Measurements from ENCODE around the gene PIGS.
A peak's percentile ranks its signal among the peaks of the same experiment; 100 is the strongest.
"Not testable (repeated sequence)": the region's sequence is repeated elsewhere in the genome, so short reads cannot be mapped to it uniquely, and the experiment has no call there.

Gene PIGS

DNA sequence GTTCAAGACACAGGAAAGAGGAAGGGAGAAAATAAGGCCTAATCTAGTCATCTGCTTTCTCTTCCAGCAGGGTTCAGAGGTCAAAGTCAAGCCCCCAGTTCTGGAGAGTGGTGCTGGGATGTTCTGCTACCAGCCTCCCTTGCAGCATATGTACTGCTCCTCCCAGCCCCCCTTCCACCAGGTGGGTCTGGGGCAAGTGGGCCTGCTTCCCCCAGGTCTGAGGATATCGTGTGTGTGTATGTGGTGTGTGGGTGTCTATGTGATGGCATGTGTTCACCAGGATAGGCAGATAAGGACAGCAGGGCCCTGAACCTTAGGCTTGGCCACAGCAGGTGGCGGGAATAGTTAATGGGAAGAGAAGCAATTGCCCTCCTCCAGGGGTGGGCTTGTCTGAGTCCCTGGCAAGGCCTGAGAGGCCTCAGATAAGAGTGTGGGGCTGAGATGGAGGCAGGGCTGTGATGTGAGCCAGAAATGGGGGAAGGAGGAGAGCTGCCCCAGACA, 44.1 kb downstream of the PIGS start:
- peaks cover 40% of the 10 kb centered on the region for H3K4me1 ChIP-seq (ENCODE audit: control insufficient read depth, insufficient read depth, low read length)
- H3K4me2 ChIP-seq (ENCODE audit: low read length): no peak overlapping the region
- no peak overlapping the region for H3K9ac ChIP-seq (ENCODE audit: low read depth, low read length)
- H3K27me3 ChIP-seq (ENCODE audit: control insufficient read depth, insufficient read depth, low read length): no peaks in the 10 kb centered on the region
- no peaks in the 10 kb centered on the region for H3K9me3 ChIP-seq (replicated peaks; ENCODE audit: low read length)
- no peaks in the 10 kb centered on the region for H3K36me3 ChIP-seq (ENCODE audit: insufficient read depth, low read length)
- H3K4me3 ChIP-seq (ENCODE audit: low read length): no peak overlapping the region

- Histone ChIP-seq H3K36me3 (ENCODE audit: insufficient read depth, low read length) (no peaks in the 10 kb centered on the region), H3K27me3 (ENCODE audit: control insufficient read depth, insufficient read depth, low read length) (peaks cover 7% of the 10 kb centered on the region), H3K9me3 (replicated peaks; ENCODE audit: low read length) (no peaks in the 10 kb centered on the region), H3K4me1 (ENCODE audit: control insufficient read depth, insufficient read depth, low read length) (peaks cover 34% of the 10 kb centered on the region), H3K4me3 (ENCODE audit: low read length) (no peak overlapping the region), H3K4me2 (ENCODE audit: low read length) (no peak overlapping the region), H3K9ac (ENCODE audit: low read depth, low read length) (no peak overlapping the region)
Observed at GRCh38 chr17:28526381-28526780, 44.9 kb downstream of the PIGS start.

DNA sequence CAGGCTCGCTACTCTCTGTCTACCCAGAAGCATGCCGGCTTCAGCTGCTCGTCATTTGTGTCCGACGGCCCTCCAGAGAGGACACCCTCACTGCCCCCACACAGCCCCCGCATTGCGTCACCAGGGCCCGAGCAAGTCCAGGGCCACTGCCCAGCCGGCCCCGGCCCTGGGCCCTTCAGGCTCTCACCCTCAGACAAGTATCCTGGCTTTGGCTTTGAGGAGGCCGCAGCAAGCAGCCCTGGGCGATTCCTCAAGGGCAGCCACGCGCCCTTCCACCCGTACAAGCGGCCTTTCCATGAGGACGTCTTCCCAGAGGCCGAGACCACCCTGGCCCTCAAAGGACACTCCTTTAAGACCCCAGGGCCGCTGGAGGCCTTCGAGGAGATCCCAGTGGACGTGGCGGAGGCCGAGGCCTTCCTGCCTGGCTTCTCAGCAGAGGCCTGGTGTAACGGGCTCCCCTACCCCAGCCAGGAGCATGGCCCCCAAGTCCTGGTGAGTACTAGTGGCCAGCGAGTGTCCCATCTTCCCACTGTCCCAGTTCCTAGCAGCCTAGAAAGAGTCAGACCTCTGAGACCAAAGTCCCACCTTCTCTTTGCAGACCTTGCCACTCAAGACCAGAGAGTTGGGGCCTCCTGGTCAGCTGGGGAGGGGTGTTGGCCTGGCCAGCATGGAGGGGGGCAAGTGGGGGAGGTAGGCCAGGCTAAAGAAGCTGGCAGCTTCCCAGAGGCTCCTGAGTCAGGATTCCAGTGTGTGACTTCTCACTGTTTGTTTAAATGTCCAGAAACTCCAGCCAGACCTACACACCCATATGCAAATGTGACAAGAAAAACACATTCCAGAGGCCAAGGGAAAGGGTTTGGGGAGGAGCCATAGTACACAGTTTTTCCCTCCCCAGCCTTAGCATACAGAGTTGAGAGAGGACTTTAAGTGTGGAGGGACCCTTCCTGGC, 46.6 kb downstream of the PIGS start:
- no peak overlapping the region for H3K9ac ChIP-seq (ENCODE audit: low read depth, low read length)
- peaks cover 34% of the 10 kb centered on the region for H3K4me1 ChIP-seq (ENCODE audit: control insufficient read depth, insufficient read depth, low read length)
- no peak overlapping the region for H3K4me3 ChIP-seq (ENCODE audit: low read length)
- H3K4me2 ChIP-seq (ENCODE audit: low read length): peak overlapping the region; percentile 36
- no peaks in the 10 kb centered on the region for H3K9me3 ChIP-seq (replicated peaks; ENCODE audit: low read length)
- peaks cover 20% of the 10 kb centered on the region for H3K27me3 ChIP-seq (ENCODE audit: control insufficient read depth, insufficient read depth, low read length)
- H3K36me3 ChIP-seq (ENCODE audit: insufficient read depth, low read length): no peaks in the 10 kb centered on the region

DNA sequence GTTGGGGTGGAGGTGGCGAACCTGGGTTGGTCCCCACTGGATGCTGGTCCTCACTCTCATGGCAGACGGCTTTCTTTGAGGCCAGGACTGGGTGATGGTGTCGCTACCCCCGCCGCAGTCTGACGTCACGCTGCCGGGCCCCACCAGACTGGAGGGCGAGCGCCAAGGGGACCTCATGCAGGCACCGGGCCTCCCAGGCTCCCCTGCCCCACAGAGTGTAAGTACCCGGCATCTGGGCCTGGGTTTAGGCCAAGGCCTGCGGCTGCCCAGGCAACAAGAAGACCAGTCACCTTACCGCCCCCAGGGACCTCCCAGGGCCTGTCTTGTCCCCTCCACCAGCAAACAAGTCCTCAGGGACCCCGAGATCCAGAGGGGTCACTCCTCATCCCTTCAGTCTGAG, 47.4 kb downstream of the PIGS start:
- Histone ChIP-seq H3K4me3 (ENCODE audit: low read length) (no peak overlapping the region), H3K9me3 (replicated peaks; ENCODE audit: low read length) (no peaks in the 10 kb centered on the region), H3K9ac (ENCODE audit: low read depth, low read length) (no peak overlapping the region), H3K27me3 (ENCODE audit: control insufficient read depth, insufficient read depth, low read length) (peaks cover 20% of the 10 kb centered on the region), H3K4me2 (ENCODE audit: low read length) (no peak overlapping the region), H3K36me3 (ENCODE audit: insufficient read depth, low read length) (no peaks in the 10 kb centered on the region), H3K4me1 (ENCODE audit: control insufficient read depth, insufficient read depth, low read length) (peaks cover 34% of the 10 kb centered on the region)

GRCh38 chr17:28523186-28523585, 48.1 kb downstream of the PIGS start:
- no peak overlapping the region for H3K4me3 ChIP-seq (ENCODE audit: low read length)
- H3K9ac ChIP-seq (ENCODE audit: low read depth, low read length): no peak overlapping the region
- no peaks in the 10 kb centered on the region for H3K9me3 ChIP-seq (replicated peaks; ENCODE audit: low read length)
- H3K4me2 ChIP-seq (ENCODE audit: low read length): no peak overlapping the region
- peaks cover 29% of the 10 kb centered on the region for H3K4me1 ChIP-seq (ENCODE audit: control insufficient read depth, insufficient read depth, low read length)
- H3K27me3 ChIP-seq (ENCODE audit: control insufficient read depth, insufficient read depth, low read length): peaks cover 20% of the 10 kb centered on the region
- no peaks in the 10 kb centered on the region for H3K36me3 ChIP-seq (ENCODE audit: insufficient read depth, low read length)

DNA sequence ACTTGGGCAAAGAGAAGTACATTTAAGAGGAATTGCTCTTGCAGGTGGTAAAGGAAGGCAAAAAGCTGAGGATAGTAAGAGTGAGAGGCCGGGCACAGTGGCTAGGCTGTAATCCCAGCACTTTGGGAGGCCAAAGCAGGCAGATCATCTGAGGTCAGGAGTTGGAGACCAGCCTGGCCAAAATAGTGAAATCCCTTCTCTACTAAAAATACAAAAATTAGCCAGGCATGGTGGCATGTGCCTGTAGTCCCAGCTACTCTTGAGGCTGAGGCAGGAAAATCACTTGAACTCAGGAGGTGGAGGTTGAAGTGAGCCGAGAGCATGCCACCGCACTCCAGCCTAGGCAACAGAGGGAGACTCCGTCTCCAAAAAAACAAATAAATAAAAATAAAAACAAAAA, 49.0 kb downstream of the PIGS start:
- Histone ChIP-seq H3K27me3 (ENCODE audit: control insufficient read depth, insufficient read depth, low read length) (peaks cover 20% of the 10 kb centered on the region), H3K4me1 (ENCODE audit: control insufficient read depth, insufficient read depth, low read length) (peaks cover 24% of the 10 kb centered on the region)
- not testable (repeated sequence) for H3K9ac ChIP-seq (ENCODE audit: low read depth, low read length); H3K4me2 ChIP-seq (ENCODE audit: low read length); H3K9me3 ChIP-seq (replicated peaks; ENCODE audit: low read length); H3K36me3 ChIP-seq (ENCODE audit: insufficient read depth, low read length); H3K4me3 ChIP-seq (ENCODE audit: low read length)

GRCh38 chr17:28521311-28522085, 49.8 kb downstream of the PIGS start:
- Histone ChIP-seq H3K27me3 (ENCODE audit: control insufficient read depth, insufficient read depth, low read length) (peaks cover 20% of the 10 kb centered on the region), H3K4me3 (ENCODE audit: low read length) (no peak overlapping the region), H3K9me3 (replicated peaks; ENCODE audit: low read length) (no peaks in the 10 kb centered on the region), H3K9ac (ENCODE audit: low read depth, low read length) (no peak overlapping the region), H3K36me3 (ENCODE audit: insufficient read depth, low read length) (no peaks in the 10 kb centered on the region), H3K4me1 (ENCODE audit: control insufficient read depth, insufficient read depth, low read length) (peaks cover 19% of the 10 kb centered on the region), H3K4me2 (ENCODE audit: low read length) (no peak overlapping the region)

GRCh38 chr17:28520687-28521086, 50.6 kb downstream of the PIGS start:
- Histone ChIP-seq H3K4me2 (ENCODE audit: low read length) (no peak overlapping the region), H3K9me3 (replicated peaks; ENCODE audit: low read length) (no peaks in the 10 kb centered on the region), H3K9ac (ENCODE audit: low read depth, low read length) (no peak overlapping the region), H3K27me3 (ENCODE audit: control insufficient read depth, insufficient read depth, low read length) (peaks cover 20% of the 10 kb centered on the region), H3K4me1 (ENCODE audit: control insufficient read depth, insufficient read depth, low read length) (peaks cover 11% of the 10 kb centered on the region), H3K36me3 (ENCODE audit: insufficient read depth, low read length) (no peaks in the 10 kb centered on the region), H3K4me3 (ENCODE audit: low read length) (no peak overlapping the region)

- H3K27me3 ChIP-seq (ENCODE audit: control insufficient read depth, insufficient read depth, low read length): peaks cover 25% of the 10 kb centered on the region
- no peaks in the 10 kb centered on the region for H3K36me3 ChIP-seq (ENCODE audit: insufficient read depth, low read length)
- no peak overlapping the region for H3K9ac ChIP-seq (ENCODE audit: low read depth, low read length)
- no peak overlapping the region for H3K4me2 ChIP-seq (ENCODE audit: low read length)
- H3K4me1 ChIP-seq (ENCODE audit: control insufficient read depth, insufficient read depth, low read length): no peaks in the 10 kb centered on the region
- no peak overlapping the region for H3K4me3 ChIP-seq (ENCODE audit: low read length)
- H3K9me3 ChIP-seq (replicated peaks; ENCODE audit: low read length): no peaks in the 10 kb centered on the region
Observed at GRCh38 chr17:28519236-28519635, 52.1 kb downstream of the PIGS start.

DNA sequence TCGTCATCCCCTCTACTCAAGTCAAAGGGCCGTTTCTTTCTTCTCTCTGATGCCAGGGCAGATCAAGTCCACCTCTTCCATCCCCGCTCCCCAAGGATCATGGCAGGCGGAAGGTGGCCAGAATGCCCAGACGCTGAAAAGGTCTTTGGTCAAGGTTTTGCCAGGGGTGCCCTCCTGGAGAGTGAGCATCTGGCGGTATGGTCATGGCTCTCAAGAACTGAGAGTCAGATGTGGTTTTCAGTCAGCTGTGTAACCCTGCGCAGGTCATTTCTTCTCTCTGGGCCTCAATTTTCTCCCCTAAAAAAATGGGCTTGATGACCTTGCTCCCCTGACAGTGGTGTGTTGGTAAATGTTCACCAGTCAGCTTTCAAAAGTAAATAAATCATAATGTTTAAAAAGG, 52.7 kb downstream of the PIGS start:
- no peak overlapping the region for H3K4me3 ChIP-seq (ENCODE audit: low read length)
- no peak overlapping the region for H3K4me2 ChIP-seq (ENCODE audit: low read length)
- H3K27me3 ChIP-seq (ENCODE audit: control insufficient read depth, insufficient read depth, low read length): peaks cover 31% of the 10 kb centered on the region
- no peak overlapping the region for H3K9ac ChIP-seq (ENCODE audit: low read depth, low read length)
- no peaks in the 10 kb centered on the region for H3K36me3 ChIP-seq (ENCODE audit: insufficient read depth, low read length)
- no peaks in the 10 kb centered on the region for H3K9me3 ChIP-seq (replicated peaks; ENCODE audit: low read length)
- no peaks in the 10 kb centered on the region for H3K4me1 ChIP-seq (ENCODE audit: control insufficient read depth, insufficient read depth, low read length)

DNA sequence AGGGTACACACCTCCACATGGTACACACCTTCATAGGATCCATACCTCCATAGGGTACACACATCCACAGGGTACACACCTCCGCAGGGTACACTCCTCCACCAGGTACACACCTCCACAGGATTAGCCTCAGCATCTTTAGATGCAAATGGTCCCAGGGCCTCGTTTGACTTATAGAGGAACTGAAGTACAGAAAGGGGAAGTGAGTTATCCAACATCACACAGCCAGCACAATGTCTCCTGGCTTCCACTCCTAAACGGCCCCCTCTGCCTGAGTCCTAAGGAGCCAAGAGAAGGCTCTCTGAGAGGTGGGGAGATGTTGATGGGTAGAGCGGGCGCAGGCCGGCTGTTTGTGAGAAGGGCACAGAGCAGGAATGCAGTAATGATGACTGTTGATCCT, 53.2 kb downstream of the PIGS start:
- Histone ChIP-seq H3K27me3 (ENCODE audit: control insufficient read depth, insufficient read depth, low read length) (peaks cover 36% of the 10 kb centered on the region), H3K4me3 (ENCODE audit: low read length) (no peak overlapping the region), H3K36me3 (ENCODE audit: insufficient read depth, low read length) (no peaks in the 10 kb centered on the region), H3K9ac (ENCODE audit: low read depth, low read length) (no peak overlapping the region), H3K9me3 (replicated peaks; ENCODE audit: low read length) (no peaks in the 10 kb centered on the region), H3K4me2 (ENCODE audit: low read length) (no peak overlapping the region), H3K4me1 (ENCODE audit: control insufficient read depth, insufficient read depth, low read length) (no peaks in the 10 kb centered on the region)

Measured in skeletal muscle satellite cell (primary cell).